Measurements from ENCODE around the gene RRP12.

RRP12 gene

GRCh38 chr10:97353945-97354344 lies 47.2 kb downstream of the RRP12 start:
- TF ChIP-seq REST (IDR thresholded peaks at IDR 0.05; ENCODE audit: insufficient read depth in 1 of 2, low read depth in 2 of 2, low read length in 2 of 2) (no peak), TAF1 (IDR thresholded peaks at IDR 0.05; ENCODE audit: borderline replicate concordance, insufficient read depth, low read length) (no peak), FOXP2 (optimal IDR thresholded peaks at IDR 0.05; ENCODE audit: borderline replicate concordance, extremely low read depth, extremely low read length, insufficient read depth) (no peak), SIN3A (IDR thresholded peaks at IDR 0.05; ENCODE audit: borderline replicate concordance, insufficient read depth, low read length) (no peak), POLR2AphosphoS5 (IDR thresholded peaks at IDR 0.05; ENCODE audit: low read depth, low read length) (no peak)

GRCh38 chr10:97349752-97350513 lies 51.2 kb downstream of the RRP12 start:
- TF ChIP-seq POLR2AphosphoS5 (IDR thresholded peaks at IDR 0.05; ENCODE audit: low read depth, low read length) (no peak), REST (IDR thresholded peaks at IDR 0.05; ENCODE audit: insufficient read depth in 1 of 2, low read depth in 2 of 2, low read length in 2 of 2) (no peak), FOXP2 (optimal IDR thresholded peaks at IDR 0.05; ENCODE audit: borderline replicate concordance, extremely low read depth, extremely low read length, insufficient read depth) (no peak), SIN3A (IDR thresholded peaks at IDR 0.05; ENCODE audit: borderline replicate concordance, insufficient read depth, low read length) (no peak), TAF1 (IDR thresholded peaks at IDR 0.05; ENCODE audit: borderline replicate concordance, insufficient read depth, low read length) (no peak)

GRCh38 chr10:97347317-97347716 lies 53.8 kb downstream of the RRP12 start:
- no peak for TF ChIP-seq SIN3A (IDR thresholded peaks at IDR 0.05; ENCODE audit: borderline replicate concordance, insufficient read depth, low read length)

GRCh38 chr10:97341416-97341815 lies 59.7 kb downstream of the RRP12 start:
- no peak for TF ChIP-seq TAF1 (IDR thresholded peaks at IDR 0.05; ENCODE audit: borderline replicate concordance, insufficient read depth, low read length)
- TF ChIP-seq FOXP2 (optimal IDR thresholded peaks at IDR 0.05; ENCODE audit: borderline replicate concordance, extremely low read depth, extremely low read length, insufficient read depth), result no peak
- no peak for TF ChIP-seq REST (IDR thresholded peaks at IDR 0.05; ENCODE audit: insufficient read depth in 1 of 2, low read depth in 2 of 2, low read length in 2 of 2)
- TF ChIP-seq SIN3A (IDR thresholded peaks at IDR 0.05; ENCODE audit: borderline replicate concordance, insufficient read depth, low read length), result no peak
- no peak for TF ChIP-seq POLR2AphosphoS5 (IDR thresholded peaks at IDR 0.05; ENCODE audit: low read depth, low read length)

GRCh38 chr10:97338041-97338440 lies 63.1 kb downstream of the RRP12 start:
- no peak for TF ChIP-seq SIN3A (IDR thresholded peaks at IDR 0.05; ENCODE audit: borderline replicate concordance, insufficient read depth, low read length)
- no peak for TF ChIP-seq REST (IDR thresholded peaks at IDR 0.05; ENCODE audit: insufficient read depth in 1 of 2, low read depth in 2 of 2, low read length in 2 of 2)
- no peak for TF ChIP-seq TAF1 (IDR thresholded peaks at IDR 0.05; ENCODE audit: borderline replicate concordance, insufficient read depth, low read length)
- TF ChIP-seq POLR2AphosphoS5 (IDR thresholded peaks at IDR 0.05; ENCODE audit: low read depth, low read length), result no peak
- no peak for TF ChIP-seq FOXP2 (optimal IDR thresholded peaks at IDR 0.05; ENCODE audit: borderline replicate concordance, extremely low read depth, extremely low read length, insufficient read depth)
